Measurements from ENCODE around the gene LMAN1L.
"Not testable (repeated sequence)": the region's sequence is repeated elsewhere in the genome, so short reads cannot be mapped to it uniquely, and the experiment has no call there.

LMAN1L gene

DNA sequence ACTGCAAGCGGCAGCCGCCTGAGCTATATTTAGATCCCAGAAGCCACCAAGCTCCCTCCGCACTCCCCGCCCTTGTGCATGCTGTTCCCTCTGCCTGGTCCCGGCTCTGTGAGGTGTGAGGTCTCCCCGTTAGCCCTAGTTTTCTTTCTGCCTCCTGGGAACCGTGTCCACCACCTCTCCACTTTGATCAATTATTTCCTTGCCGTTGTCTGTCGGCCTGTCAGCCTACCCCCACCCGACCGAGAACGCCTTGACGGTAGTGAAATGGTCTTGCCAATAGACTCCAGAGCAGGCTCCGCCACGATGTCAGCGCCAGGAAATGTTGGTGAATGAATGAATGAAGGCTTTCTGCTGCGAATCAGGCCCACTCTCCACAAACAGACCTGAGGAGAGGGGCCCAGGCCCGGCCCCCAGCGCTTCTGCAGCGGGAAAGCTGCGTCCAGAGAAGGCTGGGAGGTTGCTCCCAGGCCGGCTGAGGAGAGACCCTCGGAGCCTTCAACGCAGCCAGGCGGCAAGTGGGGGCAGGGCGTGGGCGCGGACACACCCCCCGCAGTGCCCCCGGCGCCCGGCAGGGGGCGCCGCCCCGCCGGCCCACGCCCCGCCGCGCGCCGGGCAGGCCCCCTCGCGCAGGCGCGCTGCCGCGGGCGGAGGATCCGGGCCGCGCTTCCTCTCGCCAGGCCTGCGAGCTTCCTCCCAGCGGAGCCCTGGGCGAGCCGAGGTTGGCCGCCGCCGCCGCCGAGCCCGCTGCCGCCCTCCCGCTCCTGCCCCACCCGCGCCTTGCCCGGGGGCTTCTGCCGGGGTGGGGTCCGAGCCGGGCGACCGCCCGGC, 31.0 kb upstream of the LMAN1L start, which contains the start of gene CSK:
TSS of gene CSK (plus strand) at position 650 of the 828 bp plus-strand sequence. CDS start 16,218 bp downstream, outside the sequence.
- FAIRE-seq (no peak), DNase-seq (ENCODE audit: extremely low spot score, insufficient read length, low read depth) (peak; percentile 67)

DNA sequence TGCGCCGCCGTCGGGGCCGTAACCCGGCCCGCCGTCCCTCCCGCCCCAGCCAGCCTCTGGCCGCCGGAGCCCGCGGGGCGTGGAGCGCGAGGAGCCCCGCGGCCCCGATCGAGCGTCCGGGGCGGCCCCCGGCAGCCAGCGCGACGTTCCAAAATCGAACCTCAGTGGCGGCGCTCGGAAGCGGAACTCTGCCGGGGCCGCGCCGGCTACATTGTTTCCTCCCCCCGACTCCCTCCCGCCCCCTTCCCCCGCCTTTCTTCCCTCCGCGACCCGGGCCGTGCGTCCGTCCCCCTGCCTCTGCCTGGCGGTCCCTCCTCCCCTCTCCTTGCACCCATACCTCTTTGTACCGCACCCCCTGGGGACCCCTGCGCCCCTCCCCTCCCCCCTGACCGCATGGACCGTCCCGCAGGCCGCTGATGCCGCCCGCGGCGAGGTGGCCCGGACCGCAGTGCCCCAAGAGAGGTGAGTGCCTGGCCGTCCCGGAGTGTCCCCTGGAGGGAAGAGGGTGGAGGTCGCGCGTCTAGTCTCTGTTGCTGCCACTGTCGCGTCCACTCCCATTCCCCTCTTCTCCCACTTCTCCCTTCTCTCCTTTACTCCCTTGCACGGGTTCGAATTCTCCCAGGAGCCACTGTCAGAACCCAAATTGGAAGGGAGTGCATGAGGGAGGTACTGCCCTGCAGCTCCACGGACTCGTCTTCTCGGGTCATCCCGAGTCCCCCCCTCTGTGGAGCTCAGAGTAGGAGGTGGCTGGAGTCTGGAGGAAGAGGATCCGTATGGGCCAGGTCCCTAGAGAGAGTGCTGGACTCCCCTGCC, 30.2 kb upstream of the LMAN1L start:
- DNase-seq (ENCODE audit: extremely low spot score, insufficient read length, low read depth) = no peak
- FAIRE-seq = no peak

DNA sequence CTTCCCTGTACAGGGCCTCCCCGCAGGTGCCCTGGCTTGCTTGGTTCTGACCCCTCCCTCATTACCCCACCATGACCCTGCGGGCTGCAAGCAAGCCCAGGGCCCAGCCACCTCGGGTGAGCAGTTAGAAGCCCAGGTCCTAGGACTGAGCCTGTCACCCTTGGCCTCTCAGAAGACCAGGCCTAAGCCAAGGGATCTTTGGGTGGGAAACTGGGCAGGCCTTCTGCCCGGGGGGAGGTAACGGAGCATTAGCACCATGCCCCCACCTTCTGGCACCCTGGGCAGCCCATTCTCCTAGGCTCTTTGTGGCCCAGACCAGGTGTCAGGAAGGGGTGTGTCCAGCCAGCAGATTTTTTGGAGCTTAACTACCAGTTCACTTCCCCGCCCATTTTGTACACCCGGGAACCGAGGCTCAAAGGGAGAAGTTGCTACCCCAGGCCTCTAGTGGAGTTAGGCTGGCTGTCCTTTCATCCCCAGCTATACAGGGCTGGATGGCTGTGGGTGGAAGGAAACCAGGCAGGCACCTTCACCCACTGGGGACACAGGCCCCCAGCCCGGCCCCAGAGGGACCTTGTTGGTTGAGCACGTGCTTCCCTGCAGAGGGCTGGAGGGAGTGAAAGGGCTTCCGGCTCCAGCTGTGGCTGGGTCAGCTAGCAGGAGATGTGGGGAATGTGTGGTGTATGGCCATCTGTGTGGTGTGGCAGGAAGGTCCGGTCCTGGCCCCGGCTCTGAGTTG, 29.4 kb upstream of the LMAN1L start:
- FAIRE-seq = peak; percentile 76
- no peak for DNase-seq (ENCODE audit: extremely low spot score, insufficient read length, low read depth)

DNA sequence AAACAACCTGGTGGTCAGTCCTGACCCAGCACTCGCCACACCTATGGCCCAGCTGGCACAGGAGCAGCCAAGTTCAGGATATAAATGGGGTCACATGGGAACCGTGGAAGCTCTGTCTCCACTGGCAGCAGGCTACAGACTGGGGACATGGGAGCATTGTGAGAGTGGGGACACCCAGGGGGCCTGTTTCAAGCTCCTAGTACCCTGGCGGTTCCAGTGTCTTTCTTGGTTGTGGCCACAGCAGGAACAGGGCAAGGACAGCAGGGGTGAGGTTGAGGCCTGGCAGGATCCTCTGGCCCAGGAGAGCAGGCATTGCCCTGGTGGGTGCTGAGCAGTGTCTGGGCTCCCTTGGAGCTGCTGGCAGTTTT, 28.8 kb upstream of the LMAN1L start:
- no peak for FAIRE-seq
- DNase-seq (ENCODE audit: extremely low spot score, insufficient read length, low read depth) = no peak

DNA sequence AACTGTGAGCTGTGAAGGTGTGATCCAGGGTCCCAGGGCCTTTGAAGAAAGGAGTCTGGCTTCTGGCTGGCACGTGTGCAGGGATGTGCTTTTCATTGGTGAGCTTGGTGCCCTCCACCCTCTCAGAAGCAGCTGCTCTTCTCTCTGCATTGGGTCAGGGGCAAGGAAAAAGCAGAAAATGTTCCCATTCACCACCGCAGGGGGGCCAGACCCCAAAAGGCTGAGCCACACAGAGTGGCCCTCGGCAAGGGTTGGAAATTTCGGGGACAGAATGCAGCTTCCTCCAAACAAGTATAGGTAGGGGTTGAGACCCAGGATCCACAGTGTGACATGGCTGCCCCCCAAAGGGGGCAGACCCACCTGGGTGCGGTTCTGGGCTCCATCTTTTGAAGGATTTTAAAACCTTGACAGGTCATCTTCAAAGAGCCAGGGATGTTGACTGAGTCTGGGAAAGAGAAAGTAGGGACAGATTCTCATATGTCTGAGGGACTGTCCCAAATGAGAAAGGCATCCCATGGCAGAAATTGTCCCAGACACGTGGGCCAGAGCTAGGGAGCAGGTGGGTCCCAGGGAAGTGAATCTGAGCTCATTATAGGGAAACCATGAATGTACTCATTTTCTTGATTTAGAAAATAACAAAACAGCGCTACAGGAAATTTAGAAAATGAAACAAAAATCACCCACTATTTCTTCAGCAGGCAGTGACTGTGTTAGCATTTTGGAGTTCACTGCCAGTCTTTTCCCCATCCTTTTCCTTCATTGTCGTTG, 28.0 kb upstream of the LMAN1L start:
- FAIRE-seq = peak; percentile 47

DNA sequence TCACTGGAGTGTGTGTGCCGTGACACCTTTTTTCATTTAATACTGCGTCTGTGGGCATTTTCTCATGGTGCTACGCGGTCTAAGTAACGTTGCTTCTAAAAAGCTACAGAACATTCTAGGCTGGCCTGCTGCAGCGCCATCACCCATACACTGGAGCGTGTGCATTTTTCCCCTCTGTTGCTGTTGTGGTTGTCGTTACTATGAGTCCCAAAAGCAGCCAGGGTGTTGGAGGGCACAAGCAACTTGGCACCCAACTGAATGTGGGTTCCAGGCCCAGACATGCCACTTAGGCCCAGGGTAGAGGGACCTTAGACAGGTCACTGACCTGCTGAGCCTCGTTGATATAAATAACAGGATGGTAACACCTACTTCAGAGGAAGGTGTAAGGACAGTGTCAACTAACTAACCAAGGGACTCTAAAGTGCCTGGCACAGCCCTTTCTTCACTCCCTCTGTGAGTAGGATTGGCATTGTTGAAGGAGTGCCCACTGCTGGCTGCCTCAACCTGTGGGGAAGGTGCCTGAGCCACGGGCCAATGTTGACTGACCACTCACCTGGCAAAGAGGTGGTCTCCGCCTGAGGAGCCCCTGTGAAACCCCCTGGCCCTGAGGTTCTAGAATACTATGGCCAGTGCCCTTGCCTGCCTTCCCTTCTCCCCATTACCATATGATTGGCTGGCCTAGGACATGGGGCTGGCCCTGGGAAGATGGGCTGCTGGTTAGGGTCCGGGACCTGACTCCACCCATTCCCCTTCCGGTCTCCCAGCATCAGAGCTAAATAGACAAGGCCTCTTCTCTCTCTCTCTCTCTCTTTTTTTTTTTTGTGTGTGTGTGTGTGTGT, 27.2 kb upstream of the LMAN1L start:
- FAIRE-seq = peak; percentile 77
- DNase-seq (ENCODE audit: extremely low spot score, insufficient read length, low read depth) = no peak

More for the DNA sequence above, 28.0 kb upstream of the LMAN1L start:
- DNase-seq (ENCODE audit: extremely low spot score, insufficient read length, low read depth) = no peak

DNA sequence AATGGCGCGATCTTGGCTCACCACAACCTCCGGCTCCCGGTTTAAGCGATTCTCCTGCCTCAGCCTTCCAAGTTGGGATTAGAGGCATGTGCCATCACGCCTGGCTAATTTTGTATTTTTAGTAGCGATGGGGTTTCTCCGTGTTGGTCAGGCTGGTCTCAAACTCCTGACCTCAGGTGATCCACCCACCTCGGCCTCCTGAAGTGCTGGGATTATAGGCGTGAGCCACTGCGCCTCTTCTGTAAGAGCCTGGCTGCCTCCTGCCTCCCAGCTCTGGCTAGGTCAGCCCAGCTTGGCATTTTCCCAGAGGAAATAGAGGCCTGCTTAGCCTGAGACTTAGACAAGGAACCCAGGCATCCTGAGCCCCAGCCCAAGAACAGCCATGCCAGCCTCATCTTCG, 26.6 kb upstream of the LMAN1L start:
- FAIRE-seq = not testable (repeated sequence)

DNA sequence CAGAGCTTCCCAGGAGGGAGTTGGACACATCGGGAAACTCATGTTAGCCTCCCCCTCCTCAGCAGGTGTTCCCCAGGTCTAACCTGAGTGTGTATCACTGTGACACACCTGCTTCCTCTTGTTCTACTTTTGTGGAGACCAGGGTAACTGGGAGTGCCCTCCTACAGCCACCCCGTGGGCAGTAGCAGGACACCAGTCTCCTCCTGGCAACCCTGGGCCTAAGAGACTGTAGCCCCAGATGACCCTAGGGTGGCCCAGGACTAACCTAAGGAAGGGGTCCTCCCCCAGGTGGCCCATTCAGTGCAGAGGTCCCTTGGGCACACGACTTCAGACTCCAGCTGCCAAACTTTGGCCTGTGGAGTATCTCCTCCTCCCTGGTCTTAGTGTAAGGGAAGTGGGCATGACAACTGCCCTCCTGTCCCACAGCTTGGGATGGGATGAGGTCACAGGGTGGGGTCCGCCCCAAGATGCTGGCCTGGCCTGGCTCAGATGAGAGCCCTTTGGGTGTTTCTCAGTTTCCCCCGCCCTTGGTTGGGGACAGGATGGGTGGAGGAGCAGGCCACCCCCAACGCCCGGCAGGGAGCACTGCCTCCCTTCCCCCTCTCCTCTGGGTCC, 26.0 kb upstream of the LMAN1L start:
- DNase-seq (ENCODE audit: extremely low spot score, insufficient read length, low read depth) (no peak), FAIRE-seq (peak; percentile 83)

More for the DNA sequence above, 26.6 kb upstream of the LMAN1L start:
- DNase-seq (ENCODE audit: extremely low spot score, insufficient read length, low read depth) = not testable (repeated sequence)

DNA sequence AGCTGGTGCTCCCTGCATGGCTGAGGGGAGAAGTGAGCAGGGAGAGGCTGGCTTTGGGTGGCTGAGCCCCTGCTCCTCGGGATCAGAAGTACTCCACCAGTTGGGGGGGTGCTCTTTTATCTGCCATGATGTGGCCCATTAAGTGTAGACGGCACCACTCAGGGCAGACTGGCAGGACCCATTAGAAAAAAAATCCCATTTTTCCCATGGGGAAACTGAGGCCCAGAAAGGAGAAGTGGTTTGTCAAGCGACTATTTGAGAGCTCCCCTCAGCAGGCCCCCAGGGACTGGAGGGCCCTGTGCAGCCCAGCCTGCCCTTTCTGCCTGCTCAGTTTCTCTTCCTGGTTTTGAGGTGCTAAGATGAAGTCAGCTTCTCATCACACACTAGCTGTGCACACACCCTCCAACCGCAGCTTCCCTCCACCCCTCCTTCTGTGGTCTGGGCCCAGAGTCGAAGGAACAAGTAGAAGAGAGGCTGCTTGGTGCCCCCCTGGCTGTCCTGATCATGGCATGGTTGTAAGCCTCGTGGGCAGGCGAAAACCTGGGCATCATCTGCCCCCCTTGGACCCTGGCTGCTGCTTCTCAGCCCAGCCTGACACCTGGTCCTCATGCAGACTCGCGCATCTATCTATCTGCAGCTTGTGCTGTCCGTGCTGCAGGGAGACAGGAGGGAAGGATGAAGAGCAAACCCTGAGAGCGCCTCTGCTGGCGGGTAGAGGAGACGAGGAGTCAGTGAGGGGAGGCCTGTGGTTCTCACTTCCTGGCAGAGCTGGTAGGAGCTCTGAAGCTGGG, 25.2 kb upstream of the LMAN1L start:
- DNase-seq (ENCODE audit: extremely low spot score, insufficient read length, low read depth) (peak; percentile 63), FAIRE-seq (peak; percentile 97)

DNA sequence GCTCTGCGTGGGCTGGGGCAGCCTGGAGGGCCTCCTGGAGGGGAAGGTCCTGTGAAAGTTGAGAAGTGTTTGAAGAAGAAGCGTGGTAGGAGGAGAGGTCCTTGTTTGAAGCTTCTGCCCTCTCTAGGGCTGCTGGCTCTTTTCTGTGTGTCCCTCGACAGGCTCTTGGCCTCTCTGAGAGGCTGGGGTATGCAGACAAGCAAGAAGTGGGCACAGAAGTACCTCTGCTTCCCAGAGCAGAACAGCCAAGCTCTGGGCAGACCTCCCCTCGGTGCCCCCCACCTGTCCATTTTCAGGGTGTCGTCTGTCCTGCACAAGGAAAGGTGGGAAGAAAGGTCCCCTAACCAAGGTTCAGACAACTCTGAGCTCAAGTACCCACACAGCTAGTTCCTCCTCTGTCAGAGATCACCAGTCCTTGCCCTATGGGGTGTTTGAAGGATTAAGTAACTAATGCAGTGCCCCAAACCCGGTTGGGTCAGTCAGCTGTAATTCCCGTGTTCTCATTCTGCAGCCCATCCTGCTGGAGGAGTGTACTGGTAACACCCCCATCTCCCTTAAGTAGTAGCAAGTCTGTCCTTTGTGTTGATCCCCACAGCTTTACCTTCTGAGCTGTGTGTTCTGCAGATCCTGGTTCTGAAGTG, 24.5 kb upstream of the LMAN1L start:
- no peak for FAIRE-seq

DNA sequence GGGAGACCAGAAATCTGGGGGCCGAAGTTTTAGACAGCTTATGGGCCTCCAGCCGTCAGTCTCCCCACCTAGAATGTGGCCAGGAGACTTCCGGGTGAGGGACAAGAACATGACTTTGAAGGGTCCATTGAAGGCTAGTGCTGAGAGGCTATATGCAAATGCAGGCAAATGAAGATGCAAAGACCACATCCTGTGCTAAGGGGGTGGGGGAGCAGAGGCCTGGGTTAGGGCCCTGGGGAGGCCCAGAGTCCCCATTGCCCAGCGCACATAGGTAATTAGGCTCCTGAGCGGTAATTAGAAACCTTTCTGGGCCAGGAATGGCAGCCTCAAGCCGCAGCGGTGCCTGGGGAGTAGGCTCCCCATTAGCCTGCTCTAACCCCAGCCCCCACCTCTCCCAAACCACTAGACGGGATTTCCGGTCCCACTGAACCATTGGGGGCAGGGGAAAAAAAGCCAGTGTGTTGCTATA, 23.9 kb upstream of the LMAN1L start:
- FAIRE-seq (no peak), DNase-seq (ENCODE audit: extremely low spot score, insufficient read length, low read depth) (peak; percentile 59)

More for the DNA sequence above, 24.5 kb upstream of the LMAN1L start:
- DNase-seq (ENCODE audit: extremely low spot score, insufficient read length, low read depth) = no peak

DNA sequence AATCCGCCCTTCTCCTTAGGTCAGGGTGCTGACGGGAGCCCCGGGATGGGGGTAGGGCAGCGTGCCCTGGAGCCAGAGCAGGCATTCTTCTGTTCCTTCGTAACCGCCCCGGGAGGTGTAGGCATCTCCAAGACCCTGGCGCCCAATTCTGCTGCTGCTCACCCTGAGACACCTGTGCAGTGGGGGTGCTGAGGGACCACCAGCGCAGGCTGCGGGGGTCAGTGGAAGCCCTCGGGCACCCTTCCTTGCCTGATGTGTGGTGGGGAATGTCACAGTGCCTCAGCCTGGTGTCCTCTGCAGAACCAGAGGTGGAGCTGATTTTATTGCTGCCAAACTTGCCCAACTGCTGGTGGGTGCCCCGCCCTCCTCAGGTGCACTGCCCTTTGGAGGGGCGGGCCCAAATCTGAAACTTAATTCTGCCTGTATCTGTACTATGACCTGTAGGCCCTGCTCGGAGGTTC, 23.4 kb upstream of the LMAN1L start:
- FAIRE-seq (peak; percentile 65), DNase-seq (ENCODE audit: extremely low spot score, insufficient read length, low read depth) (no peak)

DNA sequence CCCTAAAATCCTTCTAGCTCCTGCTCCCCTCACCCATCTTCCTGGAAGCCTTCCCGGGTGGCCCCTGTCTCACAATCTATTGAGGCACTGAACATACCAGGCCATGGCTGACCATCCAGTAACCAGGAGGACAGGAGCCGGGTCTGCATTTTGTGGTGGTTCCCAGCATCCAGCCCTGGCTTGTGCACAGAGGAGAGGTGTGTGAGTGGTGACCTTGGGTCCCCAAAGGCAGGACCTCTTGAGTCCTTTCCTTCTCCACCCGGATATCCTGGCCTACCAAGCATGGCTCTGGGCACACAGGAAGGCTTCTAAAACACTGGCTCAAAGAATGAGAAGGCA, 22.9 kb upstream of the LMAN1L start:
- no peak for FAIRE-seq
- DNase-seq (ENCODE audit: extremely low spot score, insufficient read length, low read depth) = no peak

DNA sequence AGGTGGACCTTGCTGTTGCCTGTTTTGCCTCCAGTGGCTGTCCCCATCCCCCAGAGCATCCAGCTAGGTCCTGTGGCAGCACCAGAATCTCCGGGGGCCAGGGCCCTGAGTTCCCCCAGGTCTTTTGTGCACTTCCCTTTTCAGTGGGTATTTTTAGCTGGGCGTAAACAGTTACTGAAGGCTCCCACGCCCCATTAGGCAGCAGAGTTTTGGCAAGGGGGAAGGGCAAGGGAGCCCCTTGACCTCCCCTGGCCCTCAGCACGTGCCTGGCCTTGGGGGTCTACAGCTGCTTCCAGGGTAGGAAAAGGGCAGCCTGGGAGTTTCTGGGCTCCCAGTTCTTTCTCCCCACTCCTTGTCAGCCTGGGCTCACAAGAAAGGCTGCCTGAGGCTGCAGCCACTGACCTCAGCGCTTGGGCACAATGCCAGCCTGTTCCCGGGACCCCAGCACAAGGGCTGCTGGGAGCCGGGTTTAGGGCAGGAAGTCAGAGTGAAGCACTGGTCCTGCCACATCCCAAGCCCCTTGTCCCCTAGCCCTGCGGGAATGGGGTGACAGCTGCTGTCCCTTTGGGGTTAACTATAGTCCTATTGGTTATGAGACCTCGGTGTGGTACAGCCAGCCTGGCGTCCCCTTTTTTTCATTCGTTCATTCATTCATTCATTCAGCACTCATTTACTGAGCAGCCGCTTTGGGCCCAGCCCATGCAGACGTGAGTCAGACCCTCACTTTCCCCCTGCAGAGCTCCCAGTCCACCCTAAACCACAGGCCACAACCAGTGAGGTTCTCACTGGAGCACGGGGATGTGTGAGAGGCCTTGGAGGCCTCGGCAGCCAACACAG, 22.3 kb upstream of the LMAN1L start:
- DNase-seq (ENCODE audit: extremely low spot score, insufficient read length, low read depth) (no peak), FAIRE-seq (peak; percentile 92)

DNA sequence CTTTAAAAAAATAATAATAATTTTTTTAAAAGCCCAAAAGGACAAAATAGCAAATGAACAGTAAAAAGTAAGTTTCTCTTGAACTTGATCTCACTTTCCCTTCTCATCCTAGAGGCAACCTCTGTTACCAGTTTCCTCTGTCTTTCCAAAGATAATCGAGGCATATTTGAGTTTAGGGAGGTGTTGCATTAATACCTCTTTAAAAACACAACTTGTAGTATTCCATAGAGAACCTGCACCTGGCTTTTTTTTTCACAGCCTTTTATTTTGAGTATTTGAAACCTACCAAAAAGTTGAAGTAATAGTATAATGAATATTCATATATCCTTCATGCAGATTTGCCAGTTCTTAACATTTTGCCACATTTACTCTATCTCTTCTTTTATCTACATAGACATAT, 21.6 kb upstream of the LMAN1L start:
- DNase-seq (ENCODE audit: extremely low spot score, insufficient read length, low read depth) (no peak), FAIRE-seq (no peak)

DNA sequence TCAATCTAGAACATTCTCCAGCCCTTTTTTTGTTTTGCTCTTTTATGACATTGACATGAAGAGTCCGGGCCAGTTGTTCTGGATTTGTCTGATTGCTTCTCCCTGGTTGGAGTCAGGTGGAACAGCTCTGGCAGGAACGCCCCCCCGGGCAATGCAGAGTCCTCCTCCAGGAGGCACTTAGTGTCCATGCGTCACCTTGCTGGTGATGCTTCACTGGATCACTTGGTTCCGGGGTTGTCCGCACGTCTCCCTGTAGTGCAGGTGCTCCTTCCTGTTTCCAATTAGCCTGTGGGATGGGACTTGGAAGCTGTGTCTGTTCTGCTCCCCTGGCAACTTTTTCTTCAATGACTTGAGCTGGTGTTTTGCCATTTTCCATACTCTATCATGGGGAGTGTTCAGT, 21.0 kb upstream of the LMAN1L start:
- peak; percentile 18 for FAIRE-seq
- no peak for DNase-seq (ENCODE audit: extremely low spot score, insufficient read length, low read depth)

All from GM18507 (cell line).